ENCODE results near the gene TSKU. TPM values are rescaled to one million over a fixed set of nuclear protein-coding genes. Genes with fewer than 3 reads are reported as not detected.
A peak's percentile ranks its signal among the peaks of the same experiment; 100 is the strongest.
"Not testable (repeated sequence)": the region's sequence is repeated elsewhere in the genome, so short reads cannot be mapped to it uniquely, and the experiment has no call there.

TSKU gene
- total and polyA plus RNA-seq, 9 of the 15 experiments (the other 6 are each of a cell fraction or from before 2014, with no cell fraction given) = 0.60 to 11.9 (median 8.4) TPM

DNA sequence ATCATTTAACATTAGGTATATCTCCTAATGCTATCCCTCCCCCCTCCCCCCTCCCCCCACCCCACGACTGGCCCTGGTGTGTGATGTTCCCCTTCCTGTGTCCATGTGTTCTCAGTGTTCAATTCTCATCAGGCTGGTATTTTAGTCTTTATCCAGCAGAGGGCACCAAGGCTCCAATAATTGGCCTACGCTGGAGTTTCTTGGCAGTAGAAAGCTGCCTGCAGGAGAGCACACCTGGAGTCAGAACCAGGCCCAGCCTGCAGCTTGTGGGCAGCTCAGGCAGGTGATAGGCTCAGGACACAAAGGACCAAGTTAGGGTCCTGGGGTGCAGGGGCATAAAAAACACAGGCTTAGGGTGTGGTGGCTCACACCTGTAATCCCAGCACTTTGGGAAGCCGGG lies 49.2 kb upstream of the TSKU start (continued):
- TF ChIP-seq TFAP4 (CRISPR knock-in tag; IDR thresholded peaks at IDR 0.05; ENCODE audit: borderline replicate concordance) (peak; percentile 46; the same call in 1 of the 2 replicates), RAD21 (CRISPR knock-in tag; conservative IDR thresholded peaks at IDR 0.05 in 1 of 2, IDR thresholded peaks at IDR 0.05 in 1 of 2) (peak; percentile 86 to 96), TEAD1 (CRISPR knock-in tag; IDR thresholded peaks at IDR 0.05) (peak in 1 of 2 experiments; percentile 71; a peak in 1 of 4 replicates), STAG1 (CRISPR knock-in tag; IDR thresholded peaks at IDR 0.05; ENCODE audit: borderline replicate concordance) (peak; percentile 85), ZEB2 (IDR thresholded peaks at IDR 0.05) (peak; percentile 80), MAZ (CRISPR knock-in tag; conservative IDR thresholded peaks at IDR 0.05 in 1 of 2, IDR thresholded peaks at IDR 0.05 in 1 of 2) (0 out of 4 replicates have a peak, but pooled peaks of 1 of the 2 experiments have one; percentile 45), LARP7 (IDR thresholded peaks at IDR 0.05) (0 out of 2 replicates have a peak, but pooled peaks have one; percentile 10), TEAD4 (IDR thresholded peaks at IDR 0.05; ENCODE audit: low read length) (0 out of 2 replicates have a peak, but pooled peaks have one; percentile 12), REST (IDR thresholded peaks at IDR 0.05; ENCODE audit: borderline replicate concordance) (peak; percentile 90)
- TF ChIP-seq TEAD4 (CRISPR knock-in tag; IDR thresholded peaks at IDR 0.05; ENCODE audit: borderline replicate concordance); REST (CRISPR knock-in tag; IDR thresholded peaks at IDR 0.05; ENCODE audit: low read depth): not testable (repeated sequence)

Data from K562 (cell line).